A673 (cell line): ENCODE measurements around the gene BTBD6. TPM values are rescaled to one million over a fixed set of nuclear protein-coding genes. Genes with fewer than 3 reads are reported as not detected.

Source experiments
- BruUV-seq: library from RNA; stranded (reverse); fragments of 400-500 nt; replicated peaks from 2 replicates; lab custom pipeline; 2021; lab: Mats Ljungman, UMichigan
- CTCF ChIA-PET: fragments of 300-600 bp; sonication (Branson Sonifier 250); formaldehyde crosslinking; loops from one replicate; lab custom pipeline; 2022; ENCODE audit warnings: antibody characterized with exemption; lab: Charles Lee
- POLR2A ChIA-PET: fragments of 300-600 bp; sonication (Branson Sonifier 250); formaldehyde crosslinking; loops from one replicate; lab custom pipeline; 2022; ENCODE audit warnings: antibody characterized with exemption; ENCODE audit not compliant: low non-redundant PET; lab: Charles Lee
- DNase-seq: peaks from one replicate; pipeline ENCODE4 v3.0.0-alpha.2; 2015; ENCODE audit warnings: low spot score
- H3K27ac ChIP-seq: fragments of 200-600 bp; sonication (generic); 2 replicates; pipeline ENCODE4 v1.5.1; 2016; ENCODE audit warnings: mixed run types, low read depth, mild to moderate bottlenecking, mixed read lengths, antibody characterized with exemption, low read length; ENCODE audit not compliant: poor library complexity, severe bottlenecking
- H3K27me3 ChIP-seq: fragments of 200-600 bp; sonication (generic); replicated peaks from 2 replicates; pipeline ENCODE4 v1.6.1; 2017; ENCODE audit warnings: mixed run types, low read depth, mild to moderate bottlenecking, mixed read lengths, antibody characterized with exemption, low read length; ENCODE audit not compliant: insufficient read depth, poor library complexity
- H3K36me3 ChIP-seq: fragments of 200-600 bp; sonication (generic); 2 replicates; pipeline ENCODE4 v1.6.1; 2016; ENCODE audit warnings: mixed run types, mild to moderate bottlenecking, mixed read lengths, antibody characterized with exemption, low read length; ENCODE audit not compliant: insufficient read depth, poor library complexity, severe bottlenecking
- H3K4me1 ChIP-seq: fragments of 200-600 bp; sonication (generic); 2 replicates; pipeline ENCODE4 v1.6.1; 2017; ENCODE audit warnings: mixed run types, mild to moderate bottlenecking, mixed read lengths, antibody characterized with exemption, low read length; ENCODE audit not compliant: insufficient read depth, poor library complexity, severe bottlenecking
- H3K4me3 ChIP-seq: fragments of 200-600 bp; sonication (generic); 2 replicates; pipeline ENCODE4 v1.5.1; 2016; ENCODE audit warnings: low read depth, mixed run types, mild to moderate bottlenecking, mixed read lengths, low read length; ENCODE audit not compliant: poor library complexity, severe bottlenecking
- H3K9me3 ChIP-seq: fragments of 200-600 bp; sonication (generic); 2 replicates; pipeline ENCODE4 v1.6.1; 2016; ENCODE audit warnings: mixed run types, low read depth, mild to moderate bottlenecking, mixed read lengths, antibody characterized with exemption, low read length; ENCODE audit not compliant: poor library complexity, severe bottlenecking
- EZH2 ChIP-seq: fragments of 200-600 bp; sonication (generic); IDR thresholded peaks from 2 replicates; pipeline ENCODE4 v1.6.1; 2017; ENCODE audit warnings: borderline replicate concordance, low read depth, mild to moderate bottlenecking, mixed read lengths, antibody characterized with exemption, low read length; ENCODE audit not compliant: poor library complexity, severe bottlenecking
- intact Hi-C: fragments of 100-400 bp; cut with micrococcal nuclease; formaldehyde crosslinking; loops from one replicate; pipeline ENCODE4 v1.10.0; 2022; ENCODE audit not compliant: unreplicated experiment
- total RNA-seq: library from RNA; stranded (reverse); gene quantifications from 2 replicates; pipeline ENCODE4 v1.2.3, GENCODE V29; 2021
- TF ChIP-seq, protein P1 (sequence below): fragments of 300-800, 200-600 bp; sonication (generic); conservative IDR thresholded peaks from 2 replicates; pipeline ENCODE4 v1.5.1; 2017; ENCODE audit warnings: low read depth, mild to moderate bottlenecking, antibody characterized with exemption, low read length, moderate library complexity, mixed read lengths

Gene BTBD6
- total RNA-seq, 1 experiment from 2014 or later, result 39.9 TPM

DNA sequence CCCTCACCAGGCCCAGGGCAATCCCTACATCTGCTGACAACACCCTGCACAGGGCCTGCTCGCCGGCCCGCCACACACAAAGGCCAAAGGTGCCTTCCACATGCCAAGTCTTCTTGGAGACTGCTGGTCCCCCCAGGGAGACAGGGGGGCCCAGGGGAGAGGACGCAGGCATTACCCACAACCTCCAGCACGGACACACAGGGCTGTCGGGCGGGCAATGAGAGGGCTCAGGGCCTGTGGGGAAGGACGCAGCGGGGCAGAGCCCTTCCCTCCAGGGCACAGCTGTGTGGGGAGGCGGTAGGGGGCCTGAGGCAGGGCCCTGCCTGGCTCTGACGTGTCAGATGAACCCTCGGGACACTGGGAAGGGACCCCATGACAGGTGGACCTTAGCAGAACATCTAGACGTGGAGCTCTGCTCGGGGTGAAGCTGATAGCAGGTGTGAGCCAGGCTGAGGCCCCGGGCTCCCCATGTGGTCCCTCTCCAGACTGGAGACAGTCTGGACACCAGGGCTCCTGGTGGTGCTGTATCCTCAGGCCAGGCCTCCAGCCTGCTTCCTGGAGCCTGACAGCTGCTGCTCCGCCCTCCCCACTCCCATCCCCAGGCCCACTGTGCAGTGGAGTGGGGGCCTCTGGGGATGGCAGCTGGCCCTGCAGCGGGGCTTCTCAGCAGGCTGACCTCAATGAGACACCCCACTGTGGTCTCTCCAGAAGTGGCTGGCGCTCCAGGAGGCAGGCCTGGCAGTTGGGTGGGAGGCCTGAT is 35.6 kb upstream of the BTBD6 start:
- BruUV-seq, result no TSS peak
- POLR2A ChIA-PET, result no interaction called here
- CTCF ChIA-PET, result no interaction called here

GRCh38 chr14:105213361-105213760 is 35.0 kb upstream of the BTBD6 start:
- Histone ChIP-seq H3K36me3 (peaks cover 3% of the 10 kb centered on the region), H3K27ac (no peak overlapping the region), H3K4me3 (no peak overlapping the region), H3K9me3 (no peaks in the 10 kb centered on the region), H3K27me3 (no peaks in the 10 kb centered on the region), H3K4me1 (no peaks in the 10 kb centered on the region)
- BruUV-seq, result no TSS peak
- ChIA-PET CTCF (no interaction called here), POLR2A (no interaction called here)
- intact Hi-C loops, result no loop called here
- no peak for TF ChIP-seq EZH2
- TF ChIP-seq, protein P1, sequence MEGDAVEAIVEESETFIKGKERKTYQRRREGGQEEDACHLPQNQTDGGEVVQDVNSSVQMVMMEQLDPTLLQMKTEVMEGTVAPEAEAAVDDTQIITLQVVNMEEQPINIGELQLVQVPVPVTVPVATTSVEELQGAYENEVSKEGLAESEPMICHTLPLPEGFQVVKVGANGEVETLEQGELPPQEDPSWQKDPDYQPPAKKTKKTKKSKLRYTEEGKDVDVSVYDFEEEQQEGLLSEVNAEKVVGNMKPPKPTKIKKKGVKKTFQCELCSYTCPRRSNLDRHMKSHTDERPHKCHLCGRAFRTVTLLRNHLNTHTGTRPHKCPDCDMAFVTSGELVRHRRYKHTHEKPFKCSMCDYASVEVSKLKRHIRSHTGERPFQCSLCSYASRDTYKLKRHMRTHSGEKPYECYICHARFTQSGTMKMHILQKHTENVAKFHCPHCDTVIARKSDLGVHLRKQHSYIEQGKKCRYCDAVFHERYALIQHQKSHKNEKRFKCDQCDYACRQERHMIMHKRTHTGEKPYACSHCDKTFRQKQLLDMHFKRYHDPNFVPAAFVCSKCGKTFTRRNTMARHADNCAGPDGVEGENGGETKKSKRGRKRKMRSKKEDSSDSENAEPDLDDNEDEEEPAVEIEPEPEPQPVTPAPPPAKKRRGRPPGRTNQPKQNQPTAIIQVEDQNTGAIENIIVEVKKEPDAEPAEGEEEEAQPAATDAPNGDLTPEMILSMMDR, result no peak
- no peak for DNase-seq

More for the DNA sequence above, 35.6 kb upstream of the BTBD6 start:
- DNase-seq, result no peak
- Histone ChIP-seq H3K4me1 (no peaks in the 10 kb centered on the region), H3K4me3 (no peak overlapping the region), H3K27me3 (no peaks in the 10 kb centered on the region), H3K36me3 (no peaks in the 10 kb centered on the region), H3K27ac (no peak overlapping the region), H3K9me3 (no peaks in the 10 kb centered on the region)
- no peak for TF ChIP-seq EZH2
- TF ChIP-seq, protein P1, result no peak
- intact Hi-C loops, result no loop called here

DNA sequence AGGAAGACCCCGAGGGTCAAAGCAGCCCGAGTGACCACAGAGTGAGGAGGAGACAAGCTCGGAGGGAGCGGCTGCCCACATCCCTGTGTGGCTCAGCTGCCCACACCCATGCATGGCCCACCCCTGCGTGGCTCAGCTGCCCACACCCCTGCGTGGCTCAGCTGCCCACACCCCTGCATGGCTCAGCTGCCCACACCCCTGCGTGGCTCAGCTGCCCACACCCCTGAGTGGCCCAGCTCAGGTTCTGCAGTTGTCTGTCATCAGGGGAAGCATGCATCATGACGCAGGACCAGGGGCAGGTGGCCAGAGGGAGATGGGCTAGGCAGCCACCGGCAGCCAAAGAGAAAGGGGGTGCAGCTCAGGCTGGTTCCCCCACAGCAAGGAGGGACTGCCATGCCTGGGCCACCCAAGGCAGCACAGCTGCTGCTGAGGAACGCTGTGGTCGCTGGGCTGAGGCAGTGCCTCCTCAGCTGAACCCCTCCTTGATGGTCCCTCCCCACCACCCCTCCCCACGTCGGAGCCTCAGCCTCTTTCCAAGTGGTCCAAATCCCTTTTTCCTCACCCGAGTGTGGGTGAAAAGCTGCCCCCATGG is 33.9 kb upstream of the BTBD6 start:
- POLR2A ChIA-PET, result no interaction called here
- no peaks in the 10 kb centered on the region for H3K9me3 ChIP-seq
- H3K36me3 ChIP-seq, result peaks cover 3% of the 10 kb centered on the region
- no peak overlapping the region for H3K4me3 ChIP-seq
- H3K27me3 ChIP-seq, result no peaks in the 10 kb centered on the region
- no peak overlapping the region for H3K27ac ChIP-seq
- CTCF ChIA-PET, result no interaction called here
- TF ChIP-seq, protein P1, result no peak
- no peak for TF ChIP-seq EZH2
- intact Hi-C loops, result no loop called here
- no peaks in the 10 kb centered on the region for H3K4me1 ChIP-seq
- BruUV-seq, result no TSS peak
- no peak for DNase-seq
